GM19438 (cell line): ENCODE measurements around the gene RAB5B.

Experiments
- ATAC-seq: cut with Tn5 transposase; IDR thresholded peaks from one replicate; pipeline ENCODE4 v1.9.1; 2021; ENCODE audit warnings: low read depth; ENCODE audit not compliant: unreplicated experiment

RAB5B gene

DNA sequence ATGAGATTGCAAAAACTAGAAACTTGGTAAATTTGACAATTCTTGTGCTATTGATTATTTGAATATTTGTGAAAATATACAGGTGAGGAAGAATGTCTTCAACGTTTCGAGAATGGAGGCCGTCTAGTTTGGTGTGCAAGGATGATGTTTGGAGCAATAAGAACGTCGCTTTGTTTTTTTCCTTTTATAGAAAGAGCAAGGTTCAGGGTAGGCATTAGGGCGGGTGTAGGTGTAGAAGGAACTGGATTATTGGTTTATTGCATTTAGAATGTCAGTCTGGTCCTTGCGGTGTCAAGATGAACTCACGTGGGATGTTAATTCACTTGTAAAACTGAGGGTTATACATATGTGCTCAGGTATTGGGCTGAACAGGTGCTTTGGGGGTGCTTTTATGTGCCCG lies 69.0 kb downstream of the RAB5B start:
- ATAC-seq, result no peak
